Measurements from ENCODE around the gene AGRP. TPM values are rescaled to one million over a fixed set of nuclear protein-coding genes. Genes with fewer than 3 reads are reported as not detected.
A peak's percentile ranks its signal among the peaks of the same experiment; 100 is the strongest.

The AGRP gene
- total and polyA plus RNA-seq, 4 donors, result 0.18 to 0.50 TPM; not detected in 2

GRCh38 chr16:67504031-67505021 lies 21.0 kb upstream of the AGRP start (continued):
- TF ChIP-seq REST (IDR thresholded peaks at IDR 0.05), result no peak

DNA sequence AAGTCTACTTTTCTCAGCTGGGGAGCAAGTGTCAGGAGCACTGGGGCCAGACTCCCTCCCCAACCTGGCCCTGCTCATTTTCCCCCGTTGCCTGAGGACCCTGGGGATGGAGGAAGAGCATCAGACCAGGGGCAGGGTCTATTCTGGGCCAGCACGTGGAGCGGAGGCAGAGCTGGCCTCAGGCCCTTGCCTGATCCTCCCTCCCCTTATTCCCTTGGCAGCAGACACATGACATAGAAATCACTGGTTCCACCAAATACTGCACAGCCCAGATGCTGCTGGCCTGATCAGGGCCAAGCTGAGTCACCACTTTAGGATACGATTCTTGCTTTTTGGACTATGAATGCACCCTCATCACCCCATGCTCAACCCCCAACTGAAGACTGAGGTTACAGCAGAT lies 15.8 kb upstream of the AGRP start:
- Histone ChIP-seq H3K9me3 (ENCODE audit: control insufficient read depth in 4 of 4, low read length in 3 of 4) (no peaks in the 10 kb centered on the region), H3K27me3 (ENCODE audit: control insufficient read depth in 4 of 4, insufficient read depth in 4 of 4, low read length in 3 of 4) (no peaks in the 10 kb centered on the region), H3K4me1 (ENCODE audit: control insufficient read depth in 4 of 4, insufficient read depth in 4 of 4, low read length in 3 of 4) (peaks cover 0 to 2% (median 0%) of the 10 kb centered on the region in 4 donors), H3K9ac (ENCODE audit: low read depth in 1 of 2, low read length in 2 of 2) (no peak overlapping the region), H3K27ac (ENCODE audit: low read depth in 1 of 2, low read length in 2 of 2) (no peak overlapping the region), H3K36me3 (ENCODE audit: control insufficient read depth in 4 of 4, insufficient read depth in 3 of 4, low read depth in 1 of 4, low read length in 3 of 4) (no peaks in the 10 kb centered on the region), H3K4me3 (ENCODE audit: low read depth in 1 of 3, low read length in 3 of 3) (no peak overlapping the region)
- TF ChIP-seq SP1 (IDR thresholded peaks at IDR 0.05) (no peak), NR2F2 (IDR thresholded peaks at IDR 0.05) (no peak), JUND (IDR thresholded peaks at IDR 0.05) (no peak)
- TF ChIP-seq, protein P1, sequence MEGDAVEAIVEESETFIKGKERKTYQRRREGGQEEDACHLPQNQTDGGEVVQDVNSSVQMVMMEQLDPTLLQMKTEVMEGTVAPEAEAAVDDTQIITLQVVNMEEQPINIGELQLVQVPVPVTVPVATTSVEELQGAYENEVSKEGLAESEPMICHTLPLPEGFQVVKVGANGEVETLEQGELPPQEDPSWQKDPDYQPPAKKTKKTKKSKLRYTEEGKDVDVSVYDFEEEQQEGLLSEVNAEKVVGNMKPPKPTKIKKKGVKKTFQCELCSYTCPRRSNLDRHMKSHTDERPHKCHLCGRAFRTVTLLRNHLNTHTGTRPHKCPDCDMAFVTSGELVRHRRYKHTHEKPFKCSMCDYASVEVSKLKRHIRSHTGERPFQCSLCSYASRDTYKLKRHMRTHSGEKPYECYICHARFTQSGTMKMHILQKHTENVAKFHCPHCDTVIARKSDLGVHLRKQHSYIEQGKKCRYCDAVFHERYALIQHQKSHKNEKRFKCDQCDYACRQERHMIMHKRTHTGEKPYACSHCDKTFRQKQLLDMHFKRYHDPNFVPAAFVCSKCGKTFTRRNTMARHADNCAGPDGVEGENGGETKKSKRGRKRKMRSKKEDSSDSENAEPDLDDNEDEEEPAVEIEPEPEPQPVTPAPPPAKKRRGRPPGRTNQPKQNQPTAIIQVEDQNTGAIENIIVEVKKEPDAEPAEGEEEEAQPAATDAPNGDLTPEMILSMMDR (IDR thresholded peaks at IDR 0.05; ENCODE audit: low read depth, low read length, missing input control), result no peak
- WGBS, result 82% methylated on average over 4 of the region's 4 CpGs
- DNase-seq (ENCODE audit: low spot score), result no peak

GRCh38 chr16:67490335-67491096 lies 7.2 kb upstream of the AGRP start:
- WGBS, result 89% methylated on average over 8 of the region's 8 CpGs

More at GRCh38 chr16:67490335-67491096, 7.2 kb upstream of the AGRP start:
- Histone ChIP-seq H3K27me3 (ENCODE audit: control insufficient read depth in 4 of 4, insufficient read depth in 4 of 4, low read length in 3 of 4) (no peaks in the 10 kb centered on the region), H3K9ac (ENCODE audit: low read depth in 1 of 2, low read length in 2 of 2) (no peak overlapping the region), H3K9me3 (ENCODE audit: control insufficient read depth in 4 of 4, low read length in 3 of 4) (no peaks in the 10 kb centered on the region), H3K36me3 (ENCODE audit: control insufficient read depth in 4 of 4, insufficient read depth in 3 of 4, low read depth in 1 of 4, low read length in 3 of 4) (no peaks in the 10 kb centered on the region), H3K4me3 (ENCODE audit: low read depth in 1 of 3, low read length in 3 of 3) (no peak overlapping the region), H3K27ac (ENCODE audit: low read depth in 1 of 2, low read length in 2 of 2) (peak overlapping the region; percentile 41 to 78), H3K4me1 (ENCODE audit: control insufficient read depth in 4 of 4, insufficient read depth in 4 of 4, low read length in 3 of 4) (peaks cover 3 to 10% (median 8%) of the 10 kb centered on the region in 4 donors)
- TF ChIP-seq REST (IDR thresholded peaks at IDR 0.05) (no peak), NR2F2 (IDR thresholded peaks at IDR 0.05) (no peak), HNF4G (IDR thresholded peaks at IDR 0.05) (no peak), TAF1 (conservative IDR thresholded peaks at IDR 0.05) (no peak), RAD21 (IDR thresholded peaks at IDR 0.05) (no peak), SP1 (IDR thresholded peaks at IDR 0.05) (no peak), ZBTB33 (IDR thresholded peaks at IDR 0.05) (no peak)
- TF ChIP-seq, protein P2, sequence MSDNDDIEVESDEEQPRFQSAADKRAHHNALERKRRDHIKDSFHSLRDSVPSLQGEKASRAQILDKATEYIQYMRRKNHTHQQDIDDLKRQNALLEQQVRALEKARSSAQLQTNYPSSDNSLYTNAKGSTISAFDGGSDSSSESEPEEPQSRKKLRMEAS (IDR thresholded peaks at IDR 0.05), result no peak
- TF ChIP-seq, protein P1 (IDR thresholded peaks at IDR 0.05; ENCODE audit: low read depth, low read length, missing input control), result no peak
- no peak for DNase-seq (ENCODE audit: low spot score)
